Osteocyte (in vitro differentiated cells): ENCODE data around the gene MAPK13. TPM values are rescaled to one million over a fixed set of nuclear protein-coding genes. Genes with fewer than 3 reads are reported as not detected.
A peak's percentile ranks its signal among the peaks of the same experiment; 100 is the strongest.

Source experiments
- DNase-seq: peaks from one replicate; pipeline ENCODE4 v3.0.0; 2021; ENCODE audit warnings: mixed read lengths; ENCODE audit not compliant: unreplicated experiment; ENCODE audit errors: extremely low spot score
- H3K27ac Mint-ChIP-seq: one replicate; pipeline ENCODE4 v1.8.0; 2021; ENCODE audit warnings: mild to moderate bottlenecking, mixed read lengths; ENCODE audit not compliant: unreplicated experiment
- H3K27me3 Mint-ChIP-seq: one replicate; pipeline ENCODE4 v1.8.0; 2021; ENCODE audit warnings: mixed read lengths; ENCODE audit not compliant: unreplicated experiment
- H3K36me3 Mint-ChIP-seq: one replicate; pipeline ENCODE4 v1.8.0; 2021; ENCODE audit warnings: mixed read lengths; ENCODE audit not compliant: unreplicated experiment
- H3K4me1 Mint-ChIP-seq: one replicate; pipeline ENCODE4 v1.8.0; 2021; ENCODE audit warnings: mixed read lengths; ENCODE audit not compliant: unreplicated experiment
- H3K4me3 Mint-ChIP-seq: one replicate; pipeline ENCODE4 v1.8.0; 2021; ENCODE audit warnings: mild to moderate bottlenecking, moderate library complexity, mixed read lengths; ENCODE audit not compliant: unreplicated experiment
- H3K9me3 Mint-ChIP-seq: one replicate; pipeline ENCODE4 v1.8.0; 2021; ENCODE audit warnings: mixed read lengths; ENCODE audit not compliant: unreplicated experiment
- total RNA-seq: library from RNA; stranded (reverse); gene quantifications from 2 replicates; pipeline ENCODE4 v1.2.1, GENCODE V29; 2021
- TF ChIP-seq, protein P1 (sequence below): fragments of 200-600 bp; sonication (generic); IDR thresholded peaks from 2 replicates; pipeline ENCODE4 v1.5.0; 2021; ENCODE audit warnings: antibody characterized with exemption, mild to moderate bottlenecking, moderate library complexity

MAPK13 gene
- total RNA-seq, 1 donor from 2014 or later = 1.5 TPM

DNA sequence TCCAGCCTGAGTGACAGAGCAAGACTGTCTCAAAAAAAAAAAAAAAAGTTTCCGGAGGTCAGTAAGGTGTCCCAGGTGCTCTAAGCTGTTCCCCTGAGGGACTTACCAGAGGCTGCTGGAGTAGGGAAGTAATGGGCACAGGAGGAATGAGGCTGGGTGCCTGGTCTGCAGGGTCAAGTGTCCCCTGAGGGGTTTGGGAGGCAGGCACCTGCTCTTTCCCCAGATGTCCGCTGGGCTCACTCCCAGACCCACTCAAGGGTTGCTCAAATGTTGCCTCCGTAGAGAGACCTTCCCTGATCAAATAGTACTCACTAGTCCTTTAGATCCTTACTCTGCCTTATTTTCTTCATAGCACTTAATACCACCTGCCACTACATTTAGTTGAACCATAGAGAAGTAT is 5.4 kb upstream of the MAPK13 start:
- DNase-seq = no peak
- H3K27ac Mint-ChIP-seq = no peak overlapping the region
- H3K36me3 Mint-ChIP-seq = no peaks in the 10 kb centered on the region
- no peaks in the 10 kb centered on the region for H3K9me3 Mint-ChIP-seq
- H3K4me1 Mint-ChIP-seq = peaks cover 20% of the 10 kb centered on the region
- H3K4me3 Mint-ChIP-seq = no peak overlapping the region
- TF ChIP-seq, protein P1, sequence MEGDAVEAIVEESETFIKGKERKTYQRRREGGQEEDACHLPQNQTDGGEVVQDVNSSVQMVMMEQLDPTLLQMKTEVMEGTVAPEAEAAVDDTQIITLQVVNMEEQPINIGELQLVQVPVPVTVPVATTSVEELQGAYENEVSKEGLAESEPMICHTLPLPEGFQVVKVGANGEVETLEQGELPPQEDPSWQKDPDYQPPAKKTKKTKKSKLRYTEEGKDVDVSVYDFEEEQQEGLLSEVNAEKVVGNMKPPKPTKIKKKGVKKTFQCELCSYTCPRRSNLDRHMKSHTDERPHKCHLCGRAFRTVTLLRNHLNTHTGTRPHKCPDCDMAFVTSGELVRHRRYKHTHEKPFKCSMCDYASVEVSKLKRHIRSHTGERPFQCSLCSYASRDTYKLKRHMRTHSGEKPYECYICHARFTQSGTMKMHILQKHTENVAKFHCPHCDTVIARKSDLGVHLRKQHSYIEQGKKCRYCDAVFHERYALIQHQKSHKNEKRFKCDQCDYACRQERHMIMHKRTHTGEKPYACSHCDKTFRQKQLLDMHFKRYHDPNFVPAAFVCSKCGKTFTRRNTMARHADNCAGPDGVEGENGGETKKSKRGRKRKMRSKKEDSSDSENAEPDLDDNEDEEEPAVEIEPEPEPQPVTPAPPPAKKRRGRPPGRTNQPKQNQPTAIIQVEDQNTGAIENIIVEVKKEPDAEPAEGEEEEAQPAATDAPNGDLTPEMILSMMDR = no peak
- no peaks in the 10 kb centered on the region for H3K27me3 Mint-ChIP-seq

DNA sequence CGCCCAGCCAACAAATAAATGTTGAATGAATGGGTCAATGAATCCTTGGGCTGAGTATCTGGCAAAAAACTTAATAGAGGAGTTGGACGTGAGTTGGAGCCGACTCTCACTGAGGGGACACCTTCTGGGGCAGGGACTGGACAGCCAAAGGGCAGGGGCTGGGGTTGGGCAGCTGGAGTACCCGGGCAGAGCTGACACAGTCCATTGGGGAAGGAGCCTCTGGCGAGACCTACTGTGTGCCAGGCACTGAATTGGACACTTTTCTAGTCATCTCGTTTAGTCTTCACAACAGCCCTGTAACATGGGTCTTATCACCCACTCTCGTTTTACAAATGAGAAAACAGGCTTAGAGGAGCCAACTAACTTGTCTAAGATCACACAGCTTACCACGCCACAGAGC is 4.7 kb upstream of the MAPK13 start:
- TF ChIP-seq, protein P1 = no peak
- no peak overlapping the region for H3K27ac Mint-ChIP-seq

DNA sequence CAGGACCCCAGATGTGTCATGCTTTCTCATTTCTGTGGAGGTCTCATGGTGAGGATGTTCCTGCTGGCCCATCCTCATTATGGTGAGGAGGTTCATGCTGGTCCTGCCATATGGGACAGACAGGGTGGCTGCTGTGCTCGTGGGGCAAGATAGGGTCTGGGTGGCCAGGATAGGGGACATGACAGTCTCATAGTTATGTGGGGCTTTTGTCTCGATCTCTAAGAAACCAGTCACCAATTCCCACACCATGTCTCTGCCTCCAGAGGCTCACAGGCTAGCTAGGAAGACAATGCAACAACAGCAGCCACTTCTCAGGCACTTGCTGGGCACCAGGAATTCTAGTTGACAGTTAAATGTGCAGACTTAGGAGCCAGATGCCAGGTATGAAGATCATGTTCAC is 4.2 kb upstream of the MAPK13 start:
- no peak overlapping the region for H3K27ac Mint-ChIP-seq
- H3K9me3 Mint-ChIP-seq = no peaks in the 10 kb centered on the region
- H3K36me3 Mint-ChIP-seq = no peaks in the 10 kb centered on the region
- peaks cover 17% of the 10 kb centered on the region for H3K4me1 Mint-ChIP-seq
- TF ChIP-seq, protein P1 = no peak
- DNase-seq = no peak
- no peaks in the 10 kb centered on the region for H3K27me3 Mint-ChIP-seq
- H3K4me3 Mint-ChIP-seq = no peak overlapping the region

More for the DNA sequence above, 4.7 kb upstream of the MAPK13 start:
- H3K9me3 Mint-ChIP-seq = no peaks in the 10 kb centered on the region
- no peaks in the 10 kb centered on the region for H3K27me3 Mint-ChIP-seq
- DNase-seq = peak; percentile 60
- H3K4me1 Mint-ChIP-seq = peaks cover 22% of the 10 kb centered on the region
- H3K4me3 Mint-ChIP-seq = no peak overlapping the region
- no peaks in the 10 kb centered on the region for H3K36me3 Mint-ChIP-seq

DNA sequence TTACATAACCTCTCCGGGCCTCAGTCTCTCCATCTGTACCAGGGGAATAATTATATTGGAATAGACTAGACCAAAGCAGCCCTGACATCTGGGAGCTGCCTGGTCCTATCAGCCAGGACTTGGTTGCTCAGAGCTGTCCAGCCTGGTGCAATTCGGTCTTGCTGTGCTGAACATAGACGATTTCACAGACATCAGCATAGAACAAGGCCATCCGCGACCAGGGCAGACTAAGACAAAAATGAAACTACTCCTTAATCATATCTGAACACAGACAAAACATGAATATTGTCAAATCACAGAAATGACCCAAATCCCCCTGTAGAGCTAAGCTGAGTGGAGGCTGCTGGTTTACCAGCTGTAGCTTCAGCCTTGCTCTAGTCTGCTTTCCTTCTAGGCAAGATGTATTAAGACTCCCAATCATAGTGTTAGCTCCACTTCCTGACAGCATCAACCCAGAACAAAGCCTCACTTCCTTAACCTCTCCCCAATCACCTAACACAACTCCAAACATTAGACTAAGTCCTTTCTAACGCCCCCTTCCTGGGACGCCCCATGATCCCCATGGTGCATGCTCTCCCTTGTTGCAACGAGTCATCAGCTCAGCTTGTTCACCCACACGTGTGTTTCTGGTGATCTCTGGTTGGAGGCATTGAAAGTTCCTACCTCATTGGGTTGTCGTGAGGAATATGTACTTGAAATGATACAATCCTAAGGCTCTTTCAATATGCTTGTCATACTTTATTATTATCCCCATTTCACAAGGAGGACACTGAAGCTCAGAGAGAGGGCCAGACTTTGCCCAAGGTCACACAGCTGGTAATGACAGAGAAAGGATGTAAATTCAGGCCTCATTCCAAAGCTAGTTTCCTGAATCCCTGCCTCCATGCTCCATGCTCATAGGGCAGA is 3.5 kb upstream of the MAPK13 start:
- Mint-ChIP-seq H3K4me3 (no peak overlapping the region), H3K27ac (no peak overlapping the region), H3K4me1 (peaks cover 22% of the 10 kb centered on the region), H3K36me3 (no peaks in the 10 kb centered on the region), H3K27me3 (no peaks in the 10 kb centered on the region), H3K9me3 (no peaks in the 10 kb centered on the region)
- DNase-seq = peak; percentile 51
- TF ChIP-seq, protein P1 = no peak

DNA sequence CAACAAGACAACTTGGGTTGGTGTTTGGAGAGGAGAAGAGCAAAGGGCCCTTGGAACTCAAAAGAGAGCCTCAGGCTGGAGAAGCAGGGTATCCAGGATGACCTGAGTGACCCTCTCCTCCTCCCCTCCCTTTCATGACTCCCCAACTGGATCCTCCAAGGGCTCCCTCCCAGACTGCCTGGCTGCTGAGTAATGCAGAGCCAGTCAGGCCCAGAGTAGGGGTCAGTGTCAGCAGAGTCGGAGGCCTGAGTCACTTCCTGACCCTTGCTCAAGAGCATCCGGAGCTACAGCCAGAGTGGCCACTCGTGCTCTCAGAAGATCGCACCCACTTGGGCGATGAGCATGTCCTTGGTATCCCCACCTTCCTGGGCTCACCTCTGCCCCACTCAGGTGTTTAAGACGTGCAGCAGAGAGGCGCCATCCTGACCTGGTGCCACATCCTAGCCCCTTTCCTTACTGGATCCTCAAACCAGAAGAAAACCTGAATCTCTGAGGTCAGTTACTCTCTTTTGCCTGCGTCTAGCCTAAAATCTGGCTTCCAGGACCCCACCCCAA is 2.8 kb upstream of the MAPK13 start:
- Mint-ChIP-seq H3K9me3 (no peaks in the 10 kb centered on the region), H3K4me1 (peaks cover 23% of the 10 kb centered on the region), H3K36me3 (no peaks in the 10 kb centered on the region), H3K4me3 (no peak overlapping the region), H3K27me3 (no peaks in the 10 kb centered on the region), H3K27ac (no peak overlapping the region)
- TF ChIP-seq, protein P1 = no peak
- no peak for DNase-seq
